Esophagus squamous epithelium (tissue), 4 donors: ENCODE measurements around the gene FHAD1.

Experiments
- POLR2A ChIP-seq, 4 donors: fragments of 450-650 bp; IDR thresholded peaks; one replicate each; pipeline ENCODE4 v1.6.1; 2017; ENCODE audit warnings: antibody characterized with exemption in 4 of 4, mild to moderate bottlenecking in 4 of 4, moderate library complexity in 3 of 4
- TF ChIP-seq, protein P1 (sequence below), 6 experiments: fragments of 450-650 bp in 4 of 6; fragments of 200-600 bp in 2 of 6; sonication (generic) in 2 of 6; IDR thresholded peaks; one replicate each; pipeline ENCODE4 v1.5.1; 2016 to 2019; ENCODE audit warnings: antibody characterized with exemption in 6 of 6, mild to moderate bottlenecking in 4 of 6, moderate library complexity in 4 of 6

DNA sequence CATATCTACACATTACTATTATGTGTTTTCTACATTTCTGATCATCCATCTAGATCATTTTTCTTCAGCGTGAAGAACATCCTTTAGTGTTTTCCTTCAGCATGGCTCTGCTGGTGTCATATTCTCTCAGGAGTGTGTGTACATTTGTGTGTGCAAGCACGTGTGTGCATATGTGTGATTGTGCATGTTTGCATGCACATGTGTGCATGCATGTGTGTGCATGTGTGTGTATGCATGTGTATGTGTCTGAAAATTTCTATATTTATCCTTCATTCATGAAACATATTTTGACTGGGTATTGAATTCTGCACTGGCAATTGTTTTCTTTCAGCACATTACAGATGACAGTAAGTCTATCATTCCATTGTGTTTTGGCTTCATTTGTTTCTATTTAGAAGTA, 74.6 kb downstream of the FHAD1 start:
- TF ChIP-seq, protein P1, sequence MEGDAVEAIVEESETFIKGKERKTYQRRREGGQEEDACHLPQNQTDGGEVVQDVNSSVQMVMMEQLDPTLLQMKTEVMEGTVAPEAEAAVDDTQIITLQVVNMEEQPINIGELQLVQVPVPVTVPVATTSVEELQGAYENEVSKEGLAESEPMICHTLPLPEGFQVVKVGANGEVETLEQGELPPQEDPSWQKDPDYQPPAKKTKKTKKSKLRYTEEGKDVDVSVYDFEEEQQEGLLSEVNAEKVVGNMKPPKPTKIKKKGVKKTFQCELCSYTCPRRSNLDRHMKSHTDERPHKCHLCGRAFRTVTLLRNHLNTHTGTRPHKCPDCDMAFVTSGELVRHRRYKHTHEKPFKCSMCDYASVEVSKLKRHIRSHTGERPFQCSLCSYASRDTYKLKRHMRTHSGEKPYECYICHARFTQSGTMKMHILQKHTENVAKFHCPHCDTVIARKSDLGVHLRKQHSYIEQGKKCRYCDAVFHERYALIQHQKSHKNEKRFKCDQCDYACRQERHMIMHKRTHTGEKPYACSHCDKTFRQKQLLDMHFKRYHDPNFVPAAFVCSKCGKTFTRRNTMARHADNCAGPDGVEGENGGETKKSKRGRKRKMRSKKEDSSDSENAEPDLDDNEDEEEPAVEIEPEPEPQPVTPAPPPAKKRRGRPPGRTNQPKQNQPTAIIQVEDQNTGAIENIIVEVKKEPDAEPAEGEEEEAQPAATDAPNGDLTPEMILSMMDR (IDR thresholded peaks at IDR 0.05), result no peak
- no peak for TF ChIP-seq POLR2A (IDR thresholded peaks at IDR 0.05)
